ENCODE data around the gene MPHOSPH6. TPM values are rescaled to one million over a fixed set of nuclear protein-coding genes. Genes with fewer than 3 reads are reported as not detected.

The MPHOSPH6 gene
- total and polyA plus RNA-seq, 2 of the 13 experiments (the other 11 are each of a cell fraction or from before 2014, with no cell fraction given), result 28.4 to 76.4 TPM

DNA sequence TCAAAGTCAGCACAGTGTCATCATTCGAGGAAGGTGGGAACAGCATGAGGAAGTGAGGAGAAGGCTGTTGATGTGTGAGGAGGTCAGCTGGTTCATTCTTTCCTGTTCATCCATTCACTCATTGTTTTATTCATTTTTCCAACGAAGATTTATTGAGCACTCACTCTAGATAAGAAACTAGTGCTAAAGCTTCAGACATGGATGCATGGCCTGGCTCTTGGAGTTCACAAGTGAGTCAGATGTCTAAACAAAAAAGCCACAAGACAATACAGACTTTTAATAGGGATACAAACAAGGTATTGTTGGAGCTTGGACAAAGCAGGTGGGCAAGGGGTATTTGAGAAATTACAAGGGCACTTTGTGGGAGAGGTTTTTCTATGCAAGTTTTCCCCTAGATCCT lies 31.3 kb upstream of the MPHOSPH6 start:
- Histone ChIP-seq H3K27me3 (ENCODE audit: control insufficient read depth in 1 of 2, insufficient read depth in 2 of 2, low read length in 2 of 2) (no peaks in the 10 kb centered on the region), H3K27ac (ENCODE audit: extremely low read length, insufficient read depth, low read length) (no peak overlapping the region), H3K36me3 (replicated peaks in 1 of 2; ENCODE audit: control insufficient read depth in 1 of 2, insufficient read depth in 2 of 2, low read length in 2 of 2) (no peaks in the 10 kb centered on the region), H3K4me1 (ENCODE audit: insufficient read depth, low read length) (peaks cover 2% of the 10 kb centered on the region; the same call in 1 of the 2 replicates), H4K20me1 (ENCODE audit: insufficient read depth, low read length) (no peaks in the 10 kb centered on the region), H3K9me3 (ENCODE audit: low read length) (no peaks in the 10 kb centered on the region), H3K4me2 (ENCODE audit: low read depth, low read length) (no peak overlapping the region), H3K9ac (ENCODE audit: insufficient read depth, low read depth, low read length) (no peak overlapping the region), H3K4me3 (replicated peaks in 1 of 3; ENCODE audit: insufficient read depth in 1 of 3, low read depth in 2 of 3, low read length in 3 of 3) (no peak overlapping the region), H2AFZ (ENCODE audit: low read length) (no peak overlapping the region), H3K79me2 (ENCODE audit: insufficient read depth, low read length) (no peaks in the 10 kb centered on the region)
- no peak for DNase-seq (ENCODE audit: low spot score)
- ATAC-seq, result no peak
- ChIA-PET CTCF (ENCODE audit: low intra/inter-chr PET ratio, low total read pairs) (no interaction called here), POLR2A (no interaction called here)
- intact Hi-C loops (cut with micrococcal nuclease; ENCODE audit: unreplicated experiment), result loop anchor here (1.0 kb wide), 1 partner anchor 21 kb away; no protein-coding TSS in a partner anchor
- in situ Hi-C loops (cut with HindIII; ENCODE audit: extremely low pct_ligation_motif_present, low pct_unique_long_range_greater_than_20kb), result no loop called here
- WGBS (ENCODE audit: low lambda C conversion rate), result 7% methylated on average over 2 of the region's 2 CpGs
- no TSS peak for BruUV-seq (replicated peaks)
- FAIRE-seq, result no peak
- TF ChIP-seq ZFP36L1 (CRISPR knock-in tag; IDR thresholded peaks at IDR 0.05), result no peak
- TF ChIP-seq, protein P1, sequence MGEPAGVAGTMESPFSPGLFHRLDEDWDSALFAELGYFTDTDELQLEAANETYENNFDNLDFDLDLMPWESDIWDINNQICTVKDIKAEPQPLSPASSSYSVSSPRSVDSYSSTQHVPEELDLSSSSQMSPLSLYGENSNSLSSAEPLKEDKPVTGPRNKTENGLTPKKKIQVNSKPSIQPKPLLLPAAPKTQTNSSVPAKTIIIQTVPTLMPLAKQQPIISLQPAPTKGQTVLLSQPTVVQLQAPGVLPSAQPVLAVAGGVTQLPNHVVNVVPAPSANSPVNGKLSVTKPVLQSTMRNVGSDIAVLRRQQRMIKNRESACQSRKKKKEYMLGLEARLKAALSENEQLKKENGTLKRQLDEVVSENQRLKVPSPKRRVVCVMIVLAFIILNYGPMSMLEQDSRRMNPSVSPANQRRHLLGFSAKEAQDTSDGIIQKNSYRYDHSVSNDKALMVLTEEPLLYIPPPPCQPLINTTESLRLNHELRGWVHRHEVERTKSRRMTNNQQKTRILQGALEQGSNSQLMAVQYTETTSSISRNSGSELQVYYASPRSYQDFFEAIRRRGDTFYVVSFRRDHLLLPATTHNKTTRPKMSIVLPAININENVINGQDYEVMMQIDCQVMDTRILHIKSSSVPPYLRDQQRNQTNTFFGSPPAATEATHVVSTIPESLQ (CRISPR knock-in tag; conservative IDR thresholded peaks at IDR 0.05), result no peak
- TF ChIP-seq MAFF (IDR thresholded peaks at IDR 0.05; ENCODE audit: low read depth, low read length), result no peak
- no peak for TF ChIP-seq SMAD3 (CRISPR knock-in tag; IDR thresholded peaks at IDR 0.05)
- TF ChIP-seq MIER2 (CRISPR knock-in tag; IDR thresholded peaks at IDR 0.05), result no peak
- TF ChIP-seq RXRB (CRISPR knock-in tag; IDR thresholded peaks at IDR 0.05; ENCODE audit: borderline replicate concordance), result no peak
- TF ChIP-seq ZMYM3 (CRISPR knock-in tag; IDR thresholded peaks at IDR 0.05), result no peak
- TF ChIP-seq CBX2 (IDR thresholded peaks at IDR 0.05; ENCODE audit: low read depth, low read length), result no peak
- no peak for TF ChIP-seq CBX2 (CRISPR knock-in tag; IDR thresholded peaks at IDR 0.05; ENCODE audit: low read depth)
- no peak for TF ChIP-seq ZSCAN22 (CRISPR knock-in tag; IDR thresholded peaks at IDR 0.05)
- TF ChIP-seq, protein P2, sequence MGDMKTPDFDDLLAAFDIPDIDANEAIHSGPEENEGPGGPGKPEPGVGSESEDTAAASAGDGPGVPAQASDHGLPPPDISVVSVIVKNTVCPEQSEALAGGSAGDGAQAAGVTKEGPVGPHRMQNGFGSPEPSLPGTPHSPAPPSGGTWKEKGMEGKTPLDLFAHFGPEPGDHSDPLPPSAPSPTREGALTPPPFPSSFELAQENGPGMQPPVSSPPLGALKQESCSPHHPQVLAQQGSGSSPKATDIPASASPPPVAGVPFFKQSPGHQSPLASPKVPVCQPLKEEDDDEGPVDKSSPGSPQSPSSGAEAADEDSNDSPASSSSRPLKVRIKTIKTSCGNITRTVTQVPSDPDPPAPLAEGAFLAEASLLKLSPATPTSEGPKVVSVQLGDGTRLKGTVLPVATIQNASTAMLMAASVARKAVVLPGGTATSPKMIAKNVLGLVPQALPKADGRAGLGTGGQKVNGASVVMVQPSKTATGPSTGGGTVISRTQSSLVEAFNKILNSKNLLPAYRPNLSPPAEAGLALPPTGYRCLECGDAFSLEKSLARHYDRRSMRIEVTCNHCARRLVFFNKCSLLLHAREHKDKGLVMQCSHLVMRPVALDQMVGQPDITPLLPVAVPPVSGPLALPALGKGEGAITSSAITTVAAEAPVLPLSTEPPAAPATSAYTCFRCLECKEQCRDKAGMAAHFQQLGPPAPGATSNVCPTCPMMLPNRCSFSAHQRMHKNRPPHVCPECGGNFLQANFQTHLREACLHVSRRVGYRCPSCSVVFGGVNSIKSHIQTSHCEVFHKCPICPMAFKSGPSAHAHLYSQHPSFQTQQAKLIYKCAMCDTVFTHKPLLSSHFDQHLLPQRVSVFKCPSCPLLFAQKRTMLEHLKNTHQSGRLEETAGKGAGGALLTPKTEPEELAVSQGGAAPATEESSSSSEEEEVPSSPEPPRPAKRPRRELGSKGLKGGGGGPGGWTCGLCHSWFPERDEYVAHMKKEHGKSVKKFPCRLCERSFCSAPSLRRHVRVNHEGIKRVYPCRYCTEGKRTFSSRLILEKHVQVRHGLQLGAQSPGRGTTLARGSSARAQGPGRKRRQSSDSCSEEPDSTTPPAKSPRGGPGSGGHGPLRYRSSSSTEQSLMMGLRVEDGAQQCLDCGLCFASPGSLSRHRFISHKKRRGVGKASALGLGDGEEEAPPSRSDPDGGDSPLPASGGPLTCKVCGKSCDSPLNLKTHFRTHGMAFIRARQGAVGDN (CRISPR knock-in tag; IDR thresholded peaks at IDR 0.05), result no peak
- TF ChIP-seq, protein P3, sequence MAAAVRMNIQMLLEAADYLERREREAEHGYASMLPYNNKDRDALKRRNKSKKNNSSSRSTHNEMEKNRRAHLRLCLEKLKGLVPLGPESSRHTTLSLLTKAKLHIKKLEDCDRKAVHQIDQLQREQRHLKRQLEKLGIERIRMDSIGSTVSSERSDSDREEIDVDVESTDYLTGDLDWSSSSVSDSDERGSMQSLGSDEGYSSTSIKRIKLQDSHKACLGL (CRISPR knock-in tag; IDR thresholded peaks at IDR 0.05), result no peak
- no peak for TF ChIP-seq NFE2L1 (CRISPR knock-in tag; IDR thresholded peaks at IDR 0.05; ENCODE audit: borderline replicate concordance)
- TF ChIP-seq ZBTB8A (CRISPR knock-in tag; IDR thresholded peaks at IDR 0.05; ENCODE audit: borderline replicate concordance, low read depth), result no peak
- no peak for TF ChIP-seq HHEX (CRISPR knock-in tag; IDR thresholded peaks at IDR 0.05)
- no peak for TF ChIP-seq REL (CRISPR knock-in tag; conservative IDR thresholded peaks at IDR 0.05)
- no peak for TF ChIP-seq ZSCAN30 (CRISPR knock-in tag; IDR thresholded peaks at IDR 0.05)

Data from HepG2 (cell line).